GM19035 (cell line): ENCODE measurements around the gene EFCAB9.

Experiments
- ATAC-seq: cut with Tn5 transposase; IDR thresholded peaks from one replicate; pipeline ENCODE4 v1.9.1; 2021; ENCODE audit not compliant: unreplicated experiment

The EFCAB9 gene

DNA sequence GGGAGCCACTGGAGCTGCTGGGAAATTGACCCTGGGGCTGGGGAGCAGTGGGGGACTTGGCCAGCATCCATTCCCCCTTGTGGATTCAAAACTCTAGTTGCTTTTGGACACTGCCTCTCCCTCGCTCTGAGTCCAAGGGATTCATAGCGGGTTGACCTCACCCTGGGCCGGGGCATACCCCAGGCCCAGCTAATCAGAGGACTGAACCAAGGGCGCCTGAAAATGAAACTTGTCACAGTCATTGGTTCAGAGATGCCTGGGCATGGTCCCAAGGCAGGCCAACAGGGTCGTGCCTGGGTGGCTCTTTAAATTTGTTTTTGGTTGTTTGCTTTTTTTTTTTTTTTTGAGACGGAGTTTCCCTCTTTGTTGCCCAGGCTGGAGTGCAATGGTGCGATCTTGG is 28.5 kb upstream of the EFCAB9 start:
- peak; percentile 63 for ATAC-seq

DNA sequence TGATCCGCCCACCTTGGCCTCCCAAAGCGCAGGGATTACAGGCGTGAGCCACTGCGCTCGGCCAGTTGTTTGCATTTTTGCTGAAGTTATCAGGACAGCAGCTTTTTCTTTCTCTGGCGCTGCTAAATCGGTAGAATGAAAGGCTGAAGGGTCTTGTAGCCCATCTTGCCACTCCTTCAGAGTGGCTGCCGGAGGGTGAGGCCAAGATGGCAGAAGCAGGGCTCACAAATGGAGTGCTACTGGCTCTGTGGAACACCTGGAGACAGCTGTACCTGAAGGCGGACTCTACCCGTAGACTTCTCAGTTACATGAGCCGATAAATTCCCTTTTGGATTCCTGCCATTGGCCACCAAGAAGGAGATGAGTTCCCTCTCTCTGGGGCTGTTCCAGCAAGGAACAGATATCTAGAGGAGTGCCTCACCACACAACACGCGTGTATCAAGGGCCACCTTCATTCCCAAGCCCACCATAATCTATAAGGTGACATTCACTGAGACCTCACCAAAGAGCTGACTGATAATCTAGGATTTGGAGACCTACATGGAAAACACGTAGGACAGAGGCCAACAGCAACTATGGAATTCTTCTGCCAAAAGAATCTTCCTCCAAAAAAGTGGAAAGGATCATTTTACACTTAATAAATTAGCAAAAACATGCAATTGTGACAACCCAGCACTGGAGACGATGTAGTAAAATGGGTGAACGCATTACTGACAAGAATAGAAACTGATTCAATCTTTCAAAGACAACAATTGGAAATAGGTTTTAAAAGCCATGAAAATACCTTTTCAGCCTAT is 27.7 kb upstream of the EFCAB9 start:
- ATAC-seq: no peak

DNA sequence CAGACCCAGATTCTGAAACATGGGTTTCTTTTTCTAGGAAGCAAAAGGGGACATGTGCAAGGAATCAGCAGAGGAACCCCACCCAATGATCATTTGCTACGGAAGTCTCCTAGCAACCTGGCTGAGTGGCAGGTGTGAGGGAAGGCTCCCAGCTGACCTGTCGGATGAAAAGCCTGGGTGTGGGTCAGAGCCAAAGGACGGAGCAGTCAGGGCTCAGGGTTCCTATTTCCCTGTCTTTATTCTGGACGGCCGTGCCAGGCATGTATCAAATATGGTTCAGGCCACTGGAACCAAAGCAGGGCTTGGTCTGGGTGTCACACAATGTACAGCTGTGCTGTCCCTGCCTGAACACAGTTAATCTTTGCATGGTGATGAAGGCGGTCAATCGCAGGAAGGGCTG is 26.1 kb upstream of the EFCAB9 start:
- ATAC-seq: no peak

DNA sequence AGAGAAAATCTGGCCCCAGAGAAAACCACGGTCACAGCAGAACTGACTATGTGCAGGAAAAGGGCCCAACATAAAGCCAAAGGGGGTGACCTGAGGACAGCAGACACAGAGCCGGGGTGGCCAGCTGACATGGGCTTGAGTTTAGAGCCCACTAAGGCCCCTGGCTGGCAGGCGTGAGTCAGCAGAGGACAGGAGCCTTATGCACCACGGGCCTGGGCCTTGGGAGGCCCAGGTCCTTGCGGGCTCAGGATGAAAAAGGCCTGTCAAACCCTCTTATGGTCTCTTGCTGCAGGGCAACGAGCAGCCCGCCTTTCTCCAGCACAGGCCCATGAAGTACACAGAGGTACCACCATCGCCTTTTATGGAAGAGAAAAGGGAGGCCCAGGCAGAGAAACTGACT is 25.7 kb upstream of the EFCAB9 start:
- ATAC-seq: no peak

DNA sequence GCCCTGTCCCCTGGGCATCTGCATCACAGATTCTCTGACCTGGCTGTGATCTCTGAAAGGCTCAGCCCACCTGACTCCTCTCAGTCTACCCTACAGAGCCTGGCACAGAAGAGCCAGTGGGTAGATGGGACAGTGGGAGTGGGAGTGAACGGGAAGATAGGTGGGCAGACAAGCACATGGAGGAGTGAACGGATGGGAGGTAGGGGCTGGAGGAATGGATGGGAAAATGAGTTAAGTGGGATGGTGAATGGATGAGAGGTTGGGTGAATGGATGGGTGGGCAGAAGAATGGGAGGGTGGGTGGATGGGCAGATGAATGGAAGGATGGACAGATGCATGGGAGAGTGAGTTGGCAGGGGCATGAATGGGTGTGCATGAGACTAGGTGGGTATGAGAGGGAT is 24.8 kb upstream of the EFCAB9 start:
- no peak for ATAC-seq

DNA sequence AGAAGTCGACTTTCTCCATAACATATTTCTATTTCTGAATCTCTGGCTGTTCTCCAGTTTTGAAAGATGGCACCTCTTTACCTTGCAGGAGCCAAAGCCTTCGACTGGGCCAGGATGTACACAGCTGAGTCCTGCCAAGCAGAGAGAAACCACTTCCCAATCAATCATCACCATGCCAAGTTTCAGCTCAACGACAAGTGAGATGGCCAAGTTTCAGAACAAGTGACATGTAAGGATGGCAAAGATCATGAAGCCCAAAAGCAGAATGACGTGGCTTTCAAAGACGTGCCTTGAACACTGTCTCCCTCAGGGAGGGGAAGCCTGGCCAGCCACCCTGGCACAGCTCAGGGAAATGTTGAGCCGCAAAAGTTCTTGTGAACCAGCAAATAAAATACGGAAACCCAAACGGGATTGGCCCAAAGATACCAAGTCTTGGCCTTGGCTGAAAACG is 23.7 kb upstream of the EFCAB9 start:
- ATAC-seq: no peak

DNA sequence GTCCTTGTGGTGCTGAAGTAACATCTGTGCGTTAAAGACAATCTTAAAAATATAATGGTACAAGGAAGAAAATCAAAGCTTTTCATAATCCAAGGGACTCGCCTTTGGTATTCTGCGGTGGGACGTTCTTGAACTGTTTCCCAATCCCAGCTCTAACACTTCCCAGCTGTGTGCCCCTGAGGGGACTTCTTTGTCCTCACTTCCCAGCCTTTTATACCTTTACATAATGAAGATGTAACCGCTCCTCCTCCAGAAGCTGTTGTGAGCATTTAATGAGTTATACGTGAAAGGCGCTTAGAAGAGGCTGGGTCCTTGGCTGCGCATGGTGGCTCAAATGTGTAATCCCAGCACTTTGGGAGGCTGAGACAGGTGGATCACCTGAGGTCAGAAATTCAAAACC is 22.9 kb upstream of the EFCAB9 start:
- no peak for ATAC-seq

DNA sequence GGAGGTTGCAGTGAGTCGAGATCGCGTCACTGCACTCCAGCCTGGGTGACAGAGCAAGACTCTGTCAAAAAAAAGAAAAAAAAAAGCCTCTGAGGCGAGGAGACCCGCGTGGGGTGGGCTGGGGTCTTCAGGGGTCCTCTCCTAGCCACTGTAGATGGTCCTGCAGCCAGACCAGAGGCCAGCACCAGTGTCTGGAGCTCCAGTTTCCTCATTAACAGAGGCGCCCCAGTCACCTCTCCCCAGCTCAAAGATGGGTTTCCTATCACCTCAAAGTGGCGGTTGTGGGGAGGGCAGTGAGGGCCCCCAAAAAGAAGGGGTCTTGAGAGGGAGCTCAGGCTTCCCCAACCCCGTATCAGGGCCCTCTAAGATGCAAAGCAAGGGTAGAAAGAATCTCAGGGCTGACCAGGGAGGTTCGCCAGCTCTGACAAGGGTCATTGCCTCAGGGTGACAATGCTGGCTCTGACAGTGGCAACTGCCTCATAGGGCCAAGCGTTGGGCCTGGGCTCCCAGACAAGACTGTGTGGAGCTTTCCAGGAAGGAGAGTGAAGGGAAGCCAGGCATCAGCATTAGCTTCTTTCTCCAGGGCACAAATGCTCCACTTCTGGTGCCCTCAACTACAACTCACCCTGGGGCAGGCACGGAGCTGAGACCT is 20.9 kb upstream of the EFCAB9 start:
- no peak for ATAC-seq

DNA sequence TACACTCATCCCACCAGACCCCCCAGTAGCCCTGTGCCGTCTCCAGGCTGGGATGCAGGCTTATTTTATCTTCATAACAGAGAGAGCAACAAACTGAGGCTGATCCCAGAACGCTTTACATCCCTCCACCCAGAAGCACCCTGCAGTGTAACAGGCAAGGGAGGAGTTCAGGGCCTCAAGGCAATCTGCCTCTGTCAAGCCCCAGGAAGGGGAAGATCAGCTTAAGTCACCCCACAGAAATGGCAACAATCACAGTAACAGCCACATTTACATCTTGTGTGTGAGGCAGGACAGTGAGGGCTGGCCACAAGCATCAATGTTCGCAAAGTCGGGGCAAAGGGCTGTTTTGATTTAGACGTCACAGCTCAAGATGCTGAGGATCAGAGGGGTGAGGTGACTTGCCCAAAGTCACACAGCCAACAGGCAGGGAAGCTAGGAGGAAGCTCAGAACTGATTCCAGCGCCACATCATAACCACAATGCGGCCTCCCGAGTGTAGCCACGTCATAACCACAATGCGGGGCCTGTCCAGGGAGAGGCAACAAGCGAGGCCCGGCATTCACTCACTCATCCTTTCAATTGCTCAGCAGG is 20.3 kb upstream of the EFCAB9 start:
- no peak for ATAC-seq

DNA sequence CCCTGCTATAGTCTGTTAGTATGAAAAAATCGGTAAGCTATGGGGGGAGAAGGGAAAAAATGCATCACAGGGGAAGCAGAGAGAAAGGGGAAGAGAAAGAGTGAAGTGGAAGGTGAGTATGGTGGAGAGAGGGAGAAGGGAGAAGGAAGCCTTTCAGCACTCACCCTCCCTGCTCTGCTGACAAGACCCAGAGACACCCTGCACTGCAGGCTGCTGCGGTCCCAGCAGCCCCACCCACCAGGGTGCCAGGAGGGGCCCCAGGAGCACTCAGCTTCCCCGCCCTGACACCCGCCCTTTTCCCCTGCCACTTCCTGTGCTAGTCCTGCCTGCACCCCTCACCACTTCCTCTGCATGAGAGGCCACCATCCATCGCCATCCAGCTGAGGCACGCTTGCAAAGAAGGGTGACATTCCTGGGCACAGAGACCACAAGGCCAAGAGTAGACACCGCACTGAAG is 18.7 kb upstream of the EFCAB9 start:
- ATAC-seq: peak; percentile 56

DNA sequence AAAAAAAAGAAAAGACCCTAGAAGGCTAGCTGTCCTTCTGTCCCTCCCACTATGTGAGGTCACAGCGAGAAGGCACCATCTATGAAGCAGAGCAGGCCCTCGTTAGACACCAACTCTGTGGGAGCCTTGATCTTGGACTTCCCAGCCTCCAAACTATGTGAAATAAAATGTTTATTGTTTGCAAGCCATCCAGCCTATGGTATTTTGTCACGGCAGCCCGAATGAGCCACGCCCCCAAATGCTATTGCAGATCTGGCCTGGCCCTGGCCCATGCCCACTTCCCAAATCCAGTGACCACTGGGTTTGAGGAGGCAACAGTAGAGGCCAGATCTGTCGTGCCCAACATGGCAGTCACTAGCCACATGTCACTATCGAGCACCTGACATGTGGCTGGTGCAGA is 16.8 kb upstream of the EFCAB9 start:
- no peak for ATAC-seq

DNA sequence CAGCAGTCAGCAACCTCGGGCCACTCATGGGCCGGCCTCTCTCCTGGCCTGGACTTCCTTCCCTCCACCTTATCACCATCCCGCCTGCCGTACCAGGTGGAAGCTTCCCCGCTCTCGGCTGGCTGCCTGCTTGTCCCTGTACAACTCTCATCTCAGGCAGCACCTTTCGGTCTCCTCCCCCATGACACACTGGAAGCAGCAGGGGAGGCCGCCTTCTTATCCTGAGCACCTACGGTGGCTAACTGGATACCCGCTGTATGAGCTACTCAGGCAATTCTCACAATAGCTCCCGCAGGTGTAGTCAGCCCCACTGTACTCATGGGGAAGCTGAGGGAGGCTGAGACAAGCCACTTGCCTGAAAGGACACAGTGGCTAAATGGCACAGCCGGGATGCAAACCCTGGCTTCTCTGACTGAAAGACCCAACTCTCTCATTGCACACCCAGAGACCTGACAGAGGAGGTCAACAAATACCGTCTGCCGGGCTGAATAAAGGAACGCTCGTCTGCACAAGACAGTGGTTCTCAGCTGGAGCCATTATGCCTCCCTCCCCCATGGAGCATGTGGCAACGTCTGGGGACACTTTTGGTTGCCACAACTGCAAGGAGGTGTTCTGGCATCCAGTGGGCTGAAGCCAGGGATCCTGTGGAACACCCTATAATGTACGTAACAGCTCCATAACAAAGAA is 15.5 kb upstream of the EFCAB9 start:
- no peak for ATAC-seq

DNA sequence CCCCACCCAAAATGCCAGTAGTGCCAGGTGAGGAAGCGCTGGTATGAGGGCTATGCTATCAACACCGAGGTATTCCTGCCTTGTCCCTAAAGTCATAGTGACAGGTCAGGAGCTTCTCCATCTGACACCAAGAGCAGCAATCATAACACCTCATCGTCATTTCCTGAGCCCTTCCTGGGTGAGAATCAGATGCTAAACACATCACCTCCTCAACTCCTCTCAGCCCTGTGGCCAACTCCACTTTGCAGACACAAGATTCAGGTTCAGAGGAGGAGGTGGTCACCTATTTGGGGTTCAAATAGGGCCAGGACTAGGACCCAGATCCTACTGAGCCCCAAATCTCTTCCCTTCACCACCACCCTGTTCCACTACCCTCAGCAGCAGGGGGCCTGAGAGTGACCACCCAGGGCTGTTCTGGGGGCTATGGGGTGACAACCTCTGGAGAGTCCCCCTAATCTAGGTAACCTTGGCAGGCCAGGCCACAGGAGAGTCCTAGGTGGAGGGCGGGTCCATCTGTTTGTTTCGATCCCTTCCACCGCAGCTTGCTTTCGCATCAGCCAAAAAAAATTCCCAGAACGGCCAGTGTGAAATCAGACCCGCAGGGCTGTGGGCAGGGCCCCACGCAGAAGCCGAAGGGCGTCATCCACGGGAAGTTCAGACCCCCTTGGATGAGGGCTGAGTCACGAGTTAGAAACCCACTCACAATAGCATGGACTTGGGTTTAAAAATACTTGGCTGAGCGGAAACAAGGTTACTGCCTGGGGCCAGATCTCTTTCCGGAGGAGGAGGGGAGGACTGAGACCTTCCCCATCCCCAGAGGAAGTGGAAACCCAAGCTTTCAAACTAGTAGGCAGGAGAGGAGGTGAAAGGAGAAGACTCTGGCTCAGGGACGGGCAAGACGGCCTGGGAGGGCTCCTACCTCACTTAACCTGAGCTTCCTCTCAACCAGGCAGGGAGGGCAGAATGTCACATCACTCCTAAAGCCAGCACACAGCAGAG is 14.7 kb upstream of the EFCAB9 start:
- ATAC-seq: peak; percentile 36

DNA sequence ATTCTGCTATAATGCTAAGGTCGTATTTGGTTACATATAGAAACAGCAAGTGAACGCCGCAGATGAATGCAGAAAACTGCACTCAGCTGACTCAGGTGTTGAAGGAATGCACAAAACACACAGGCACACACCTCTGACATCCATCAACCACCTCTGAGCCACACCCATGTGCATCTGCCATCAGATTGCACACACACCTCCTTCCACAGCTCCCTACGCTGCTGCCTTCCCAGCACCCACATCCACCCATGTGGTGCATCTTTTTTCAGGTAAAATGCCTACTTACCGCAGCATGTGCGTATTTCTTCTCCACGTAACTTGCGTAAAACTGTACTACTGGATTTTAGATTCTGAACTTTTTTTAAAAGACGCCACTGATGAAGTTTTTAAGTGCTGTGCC is 13.0 kb upstream of the EFCAB9 start:
- ATAC-seq: no peak

DNA sequence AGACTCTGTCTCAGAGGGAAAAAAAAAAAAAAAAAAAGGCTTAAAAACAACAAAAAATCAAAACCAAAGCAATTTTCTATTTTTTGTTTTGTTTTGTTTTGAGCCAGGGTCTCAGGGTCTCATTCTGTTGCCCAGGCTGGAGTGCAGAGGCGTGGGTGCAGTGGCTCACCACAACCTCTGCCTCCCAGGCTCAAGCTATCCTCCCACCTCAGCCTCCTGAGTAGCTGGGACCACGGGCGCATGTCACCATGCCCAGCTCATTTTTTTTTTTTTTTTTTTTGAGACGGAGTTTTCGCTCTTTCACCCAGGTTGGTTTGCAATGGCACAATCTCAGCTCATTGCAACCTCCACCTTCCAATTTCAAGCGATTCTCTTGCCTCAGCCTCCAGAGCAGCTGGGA is 11.7 kb upstream of the EFCAB9 start:
- ATAC-seq: no peak

DNA sequence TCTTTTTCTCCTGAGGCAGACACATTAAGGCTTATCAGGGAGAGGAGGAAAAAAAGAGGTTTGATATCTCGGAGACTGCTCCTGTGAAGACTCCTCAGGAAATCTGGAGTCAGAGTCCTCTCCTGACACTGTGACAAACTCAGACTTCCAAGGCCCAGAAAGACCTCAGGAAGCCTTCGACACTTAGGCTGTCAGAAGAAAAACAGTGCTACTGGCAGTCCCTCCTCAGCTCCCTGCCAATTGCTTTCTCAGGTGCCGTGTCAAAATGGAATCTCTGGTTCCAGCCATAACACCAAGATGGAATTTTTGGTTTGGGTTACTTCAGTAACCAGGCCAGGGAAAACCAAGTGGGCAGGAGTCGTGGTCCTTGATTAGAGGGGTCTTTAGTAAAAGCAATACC is 10.1 kb upstream of the EFCAB9 start:
- ATAC-seq: no peak

DNA sequence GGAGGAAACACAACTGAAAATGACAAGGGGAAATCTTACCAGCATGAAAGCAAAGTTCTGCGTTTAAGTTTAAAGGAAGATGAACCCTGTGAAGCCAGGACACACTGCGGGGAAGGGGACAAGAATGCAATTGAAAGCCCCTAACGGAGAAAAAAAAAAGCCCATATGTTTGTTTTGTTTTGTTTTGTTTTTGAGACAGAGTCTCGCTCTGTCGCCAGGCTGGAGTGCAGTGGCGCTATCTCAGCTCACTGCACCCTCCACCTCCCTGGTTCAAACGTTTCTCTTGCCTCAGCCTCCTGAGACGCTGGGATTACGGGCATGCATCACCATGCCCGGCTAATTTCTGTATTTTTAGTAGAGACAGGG is 8.9 kb upstream of the EFCAB9 start:
- ATAC-seq: no peak

DNA sequence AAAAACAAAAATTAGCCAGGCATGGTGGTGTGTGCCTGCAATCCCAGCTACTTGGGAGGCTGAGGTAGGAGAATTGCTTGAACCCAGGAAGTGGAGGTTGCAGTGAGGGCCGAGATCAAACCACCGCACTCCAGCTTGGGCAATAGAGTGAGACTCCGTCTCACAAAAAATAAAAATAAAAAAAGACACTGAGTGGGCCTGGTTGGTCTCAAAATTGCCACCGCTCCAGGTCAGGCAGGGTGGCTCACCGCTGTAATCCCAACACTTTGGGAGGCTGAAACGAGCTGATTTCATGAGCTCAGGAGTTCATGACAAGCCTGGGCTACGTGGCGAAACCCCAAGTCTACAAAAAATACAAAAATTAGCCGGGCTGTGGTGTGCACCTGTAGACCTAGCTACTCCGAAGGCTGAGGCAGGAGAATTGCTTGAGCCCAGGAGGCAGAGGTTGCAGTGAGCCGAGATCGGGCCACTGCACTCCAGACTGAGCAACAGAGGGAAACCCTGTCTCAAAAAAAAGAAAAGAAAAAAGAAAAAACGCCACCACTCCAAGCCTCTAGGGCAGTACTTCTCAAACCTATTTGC is 7.8 kb upstream of the EFCAB9 start:
- no peak for ATAC-seq

DNA sequence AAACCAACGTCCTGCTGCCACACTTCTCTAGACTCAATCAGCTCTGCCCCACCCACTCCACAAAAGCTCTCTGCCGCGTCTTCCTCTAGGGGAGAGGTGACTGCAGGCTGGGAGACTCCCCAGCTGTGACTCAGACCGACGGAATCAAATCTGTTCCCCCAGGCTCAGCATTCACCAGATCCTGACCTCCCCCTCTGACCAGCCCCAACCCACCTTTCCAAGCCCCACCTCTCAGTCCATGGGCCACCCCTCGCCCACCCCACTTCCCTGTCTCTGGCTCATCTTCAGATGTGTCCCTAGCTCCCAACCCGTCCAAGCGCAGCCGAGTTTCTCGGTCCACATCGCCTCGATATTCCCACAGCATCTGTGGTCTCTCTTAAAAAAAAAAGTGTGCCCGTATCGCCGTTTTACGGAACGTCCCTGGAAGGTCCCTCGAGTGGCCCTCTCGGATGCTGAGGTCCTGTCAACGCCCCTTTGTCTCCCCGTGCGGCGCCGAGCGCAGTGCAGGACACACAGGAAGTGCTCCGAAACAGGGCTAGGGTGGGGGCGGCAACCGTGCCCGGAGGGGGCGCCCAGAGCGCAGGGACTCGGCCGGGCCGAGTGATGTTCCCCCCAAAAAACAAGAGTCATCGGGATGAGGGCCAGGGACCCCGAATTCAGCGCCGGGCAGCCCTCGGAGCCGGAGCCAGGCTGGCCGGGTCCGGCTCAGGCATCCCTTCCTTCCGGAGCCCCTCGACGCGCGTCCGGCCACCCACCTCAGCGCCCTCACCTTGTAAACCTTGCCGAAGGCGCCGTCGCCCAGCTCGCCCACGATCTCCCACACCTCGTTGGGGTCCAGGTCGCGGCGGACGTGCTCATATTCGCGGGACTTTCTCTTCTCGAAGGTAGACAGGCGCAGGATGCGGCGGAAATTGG is 6.6 kb upstream of the EFCAB9 start:
- peak; percentile 33 for ATAC-seq
